ENCODE results near the gene PACS2.
"Not testable (repeated sequence)": the region's sequence is repeated elsewhere in the genome, so short reads cannot be mapped to it uniquely, and the experiment has no call there.

PACS2 gene

GRCh38 chr14:105314287-105315200, at the start of gene PACS2:
Gene PACS2, plus strand, starts transcription at chr14:105314748. Its CDS starts 171 bp downstream, at chr14:105314919.
- DNase-seq, result no peak

- no peak for DNase-seq
These were observed 46.6 kb upstream of the PACS2 start for GRCh38 chr14:105267820-105268548.

GRCh38 chr14:105268736-105269354, 45.7 kb upstream of the PACS2 start:
- DNase-seq, result no peak

GRCh38 chr14:105269405-105269804, 45.1 kb upstream of the PACS2 start:
- no peak for DNase-seq

- DNase-seq, result no peak
These were observed 43.2 kb upstream of the PACS2 start for GRCh38 chr14:105271224-105271890.

GRCh38 chr14:105272623-105273022, 41.9 kb upstream of the PACS2 start:
- DNase-seq, result peak; percentile 46

GRCh38 chr14:105273062-105273461, 41.5 kb upstream of the PACS2 start:
- peak; percentile 52 for DNase-seq

GRCh38 chr14:105274637-105275036, 39.9 kb upstream of the PACS2 start:
- DNase-seq, result peak; percentile 46

- DNase-seq, result no peak
These were observed 39.1 kb upstream of the PACS2 start for GRCh38 chr14:105275267-105275946.

- DNase-seq, result not testable (repeated sequence)
These were observed 37.1 kb upstream of the PACS2 start for GRCh38 chr14:105277448-105277847.

- no peak for DNase-seq
These were observed 34.7 kb upstream of the PACS2 start for GRCh38 chr14:105279642-105280361.

- no peak for DNase-seq
These were observed 34.0 kb upstream of the PACS2 start for GRCh38 chr14:105280525-105280924.

GRCh38 chr14:105281371-105282097, 33.0 kb upstream of the PACS2 start:
- DNase-seq, result no peak

GRCh38 chr14:105282098-105282725, 32.3 kb upstream of the PACS2 start:
- DNase-seq, result peak; percentile 43

- DNase-seq, result no peak
These were observed 31.5 kb upstream of the PACS2 start for GRCh38 chr14:105283028-105283427.

- DNase-seq, result no peak
These were observed 30.6 kb upstream of the PACS2 start for GRCh38 chr14:105283899-105284298.

GRCh38 chr14:105285174-105285573, 29.4 kb upstream of the PACS2 start:
- DNase-seq, result no peak

GRCh38 chr14:105286759-105287144, 27.8 kb upstream of the PACS2 start:
- DNase-seq, result no peak

- DNase-seq, result peak; percentile 67
These were observed 27.1 kb upstream of the PACS2 start for GRCh38 chr14:105287249-105288102.

All from islet precursor cell (in vitro differentiated cells).